Mesenteric fat pad (tissue), 1 donor: ENCODE results near the gene GPR37L1. TPM values are rescaled to one million over a fixed set of nuclear protein-coding genes. Genes with fewer than 3 reads are reported as not detected.
"Not testable (repeated sequence)": the region's sequence is repeated elsewhere in the genome, so short reads cannot be mapped to it uniquely, and the experiment has no call there.

ENCODE experiments used
- DNase-seq: peaks from one replicate; pipeline ENCODE4 v3.0.0-alpha.2; 2020; ENCODE audit warnings: low spot score
- total RNA-seq: library from RNA; stranded (reverse); fragmentation: NEBNext Ultra II Directional; extraction: Animal tissue kit (Norgen Biotek cat#: 25700); gene quantifications from one replicate; pipeline ENCODE4 v1.2.1, GENCODE V29; 2021
- donor health status: DM: yes; HTN: yes; CAD: no.

GPR37L1 gene
- total RNA-seq, 1 donor from 2014 or later, result not detected

DNA sequence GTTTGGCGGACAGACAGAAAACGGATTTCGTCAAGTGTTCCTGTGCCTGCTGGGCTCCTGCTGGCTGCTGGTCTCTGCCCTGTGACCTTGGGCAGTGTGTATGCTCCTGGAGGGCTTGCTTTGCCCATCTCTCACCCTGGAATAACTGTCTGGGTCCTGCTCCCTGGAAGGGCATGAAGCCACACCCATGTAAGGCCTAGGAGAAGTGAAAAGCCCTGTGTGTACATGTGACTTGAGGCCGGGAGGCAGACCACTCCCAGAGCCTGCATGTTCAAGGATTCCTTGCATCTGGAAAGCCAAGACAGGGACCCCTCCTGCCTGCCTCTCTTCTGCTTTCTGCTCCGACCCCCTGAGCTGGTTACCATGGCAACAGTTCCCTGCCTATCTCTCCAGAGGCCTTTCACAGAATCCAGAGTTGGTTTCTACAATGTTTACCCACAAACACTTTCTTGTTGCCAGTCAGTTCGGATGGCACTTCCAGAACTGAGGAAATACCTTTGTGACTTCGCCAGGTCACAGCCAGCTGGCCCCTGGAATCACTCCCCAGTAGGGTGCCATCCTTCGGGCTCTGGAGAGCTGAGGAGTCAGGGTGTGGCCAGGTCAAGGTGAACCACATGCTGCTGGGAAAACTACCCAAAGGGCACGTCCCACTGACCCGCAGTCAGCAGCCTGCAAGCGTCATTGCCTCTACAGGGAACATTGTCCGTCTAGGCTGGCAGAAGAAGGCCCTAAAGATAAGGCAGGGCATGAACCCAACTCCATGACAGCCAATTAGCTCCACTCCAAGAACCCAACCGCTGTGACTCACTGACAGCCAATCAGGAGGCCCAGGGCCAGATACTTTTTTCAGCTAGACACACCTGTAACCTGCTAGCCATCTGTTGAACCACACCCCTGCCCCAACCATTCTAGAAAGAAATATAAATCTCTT is 14.7 kb upstream of the GPR37L1 start:
- DNase-seq, result no peak

DNA sequence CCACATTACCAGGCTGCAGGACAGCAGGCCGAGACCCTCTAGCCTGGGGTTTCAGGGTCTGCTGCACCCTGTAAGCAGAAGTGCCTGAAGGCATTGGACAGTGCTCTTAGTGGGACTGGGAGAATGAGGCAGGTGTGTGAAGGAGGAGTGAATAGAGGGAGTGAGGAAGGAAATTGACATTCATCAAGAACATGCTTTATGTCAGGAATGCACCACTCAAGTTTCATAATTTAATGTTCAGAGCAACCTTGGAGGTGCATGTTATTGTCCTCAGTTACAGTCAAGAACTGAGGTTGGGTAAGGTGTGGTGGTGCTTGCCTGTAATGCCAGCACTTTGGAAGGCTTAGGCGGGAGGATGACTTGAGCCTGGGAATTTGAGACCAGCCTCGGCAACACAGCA is 11.7 kb upstream of the GPR37L1 start:
- DNase-seq, result no peak

DNA sequence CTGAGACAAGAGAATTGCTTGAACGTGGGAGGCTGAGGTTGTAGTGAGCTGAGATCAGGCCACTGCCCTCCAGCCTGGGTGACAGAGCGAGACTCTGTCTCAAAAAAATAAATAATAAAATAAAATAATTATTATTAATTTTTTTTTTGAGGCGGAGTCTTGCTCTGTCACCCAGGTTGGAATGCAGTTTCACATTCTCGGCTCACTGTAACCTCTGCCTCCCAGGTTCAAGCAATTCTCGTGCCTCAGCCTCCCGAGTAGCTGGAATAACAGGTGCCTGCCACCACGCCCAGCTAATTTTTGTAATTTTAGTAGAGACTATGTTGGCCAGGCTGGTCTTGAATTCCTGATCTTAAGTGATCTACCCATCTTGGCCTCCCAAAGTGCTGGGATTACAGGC is 11.1 kb upstream of the GPR37L1 start:
- DNase-seq, result not testable (repeated sequence)

DNA sequence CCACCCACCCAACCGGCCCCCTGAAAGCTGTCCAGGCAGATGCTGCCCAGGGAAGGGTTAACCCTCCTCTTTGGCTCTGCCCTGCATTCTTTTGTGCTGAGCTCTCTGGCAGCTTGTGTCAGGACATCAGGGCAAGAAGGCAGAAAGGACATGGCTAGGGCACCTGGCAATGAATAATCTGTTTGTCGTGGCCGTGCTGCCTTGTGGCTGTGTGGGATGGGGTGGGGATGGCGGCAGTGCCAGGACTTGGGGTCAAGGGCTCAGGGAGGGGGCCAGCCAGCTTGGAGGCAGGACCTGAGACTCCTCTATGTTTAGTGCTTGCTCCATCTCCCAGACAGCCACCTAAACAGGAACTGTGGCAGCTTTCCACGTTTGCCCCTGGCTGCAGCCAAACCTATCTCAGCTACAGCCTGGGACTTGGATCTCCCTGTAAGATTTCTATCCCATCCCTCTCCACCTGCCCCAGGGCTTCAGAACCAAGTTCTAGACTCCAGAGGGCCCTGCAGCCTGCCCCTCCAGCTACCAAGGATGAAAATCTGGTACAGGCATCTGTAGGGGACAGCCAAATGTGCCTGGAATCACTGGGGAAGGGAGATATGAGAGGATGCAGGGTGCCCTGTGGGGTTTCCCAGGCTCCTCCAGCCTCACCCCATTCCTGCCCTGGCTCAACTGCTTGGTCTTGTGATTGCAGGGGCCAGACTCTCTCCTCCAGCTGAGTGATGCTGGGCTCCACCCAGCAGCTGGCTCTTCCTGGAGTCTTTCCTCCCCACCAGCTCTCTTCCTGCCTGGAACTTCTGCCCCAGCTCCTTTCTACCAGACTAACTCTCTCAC is 9.6 kb upstream of the GPR37L1 start:
- DNase-seq, result no peak

DNA sequence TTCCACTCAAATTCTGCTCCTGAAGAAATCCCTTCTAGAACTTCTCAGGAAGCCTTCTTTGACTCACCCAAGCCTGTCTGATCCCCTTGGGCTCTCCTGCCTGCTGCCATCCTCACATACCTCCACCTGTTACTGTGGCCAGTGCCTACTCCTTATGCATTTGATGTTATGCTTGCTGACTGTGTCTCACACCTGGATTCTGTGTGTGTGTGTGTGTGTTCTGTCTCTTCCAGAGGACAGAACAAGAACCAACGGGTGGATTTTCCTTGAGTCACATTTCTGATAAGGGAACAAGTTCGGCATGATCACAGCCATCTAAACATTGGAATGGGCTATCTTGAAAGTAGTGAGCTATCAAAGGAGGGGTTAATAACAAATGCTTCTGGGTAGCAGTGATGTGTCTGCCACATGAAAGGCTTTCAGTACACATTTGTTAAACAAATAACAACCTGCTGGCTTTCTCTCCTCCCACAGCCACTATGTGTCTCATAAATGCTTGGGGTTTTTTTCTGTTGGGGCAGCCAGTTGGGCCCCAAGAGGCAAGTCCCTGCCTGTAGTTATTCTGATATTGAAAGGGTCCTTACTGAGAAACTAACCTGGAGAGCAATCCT is 8.9 kb upstream of the GPR37L1 start:
- no peak for DNase-seq

DNA sequence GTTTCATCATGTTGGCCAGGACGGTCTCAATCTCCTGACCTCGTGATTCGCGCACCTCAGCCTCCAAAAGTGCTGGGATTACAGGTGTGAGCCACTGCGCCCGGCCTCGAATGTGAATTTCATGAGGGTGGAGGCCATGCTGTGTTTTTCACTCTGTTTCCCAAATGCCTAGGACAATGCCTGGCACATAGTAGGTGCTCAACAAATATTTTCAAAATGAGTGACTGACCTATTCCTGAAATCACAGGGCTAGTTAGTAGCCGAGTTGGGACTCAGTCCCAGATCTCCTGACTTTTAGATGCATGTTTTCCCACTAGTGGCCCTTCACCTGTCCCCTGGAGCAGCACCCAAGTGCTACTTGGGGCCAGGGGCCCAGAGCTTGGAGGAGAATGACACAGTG is 6.4 kb upstream of the GPR37L1 start:
- no peak for DNase-seq

DNA sequence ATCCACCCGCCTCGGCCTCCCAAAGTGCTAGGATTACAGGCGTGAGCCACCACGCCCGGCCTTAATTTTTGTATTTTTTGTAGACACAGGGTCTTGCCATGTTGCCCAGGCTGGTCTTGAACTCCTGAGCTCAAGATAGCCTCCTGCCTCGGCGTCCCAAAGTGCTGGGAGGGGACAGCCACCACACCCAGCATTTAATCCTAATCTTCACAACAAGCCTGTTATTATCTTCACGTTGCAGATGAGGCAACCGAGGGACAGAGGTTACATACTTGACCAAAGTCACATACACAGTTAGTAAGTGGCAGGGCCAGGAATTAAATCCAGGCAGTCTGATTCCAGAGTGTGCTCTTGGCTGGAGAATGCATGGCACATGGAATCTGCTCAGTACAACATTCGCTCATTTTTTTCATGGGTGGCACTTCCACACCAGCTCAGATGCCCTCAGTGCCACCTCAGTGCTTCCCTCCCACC is 4.8 kb upstream of the GPR37L1 start:
- DNase-seq, result no peak

DNA sequence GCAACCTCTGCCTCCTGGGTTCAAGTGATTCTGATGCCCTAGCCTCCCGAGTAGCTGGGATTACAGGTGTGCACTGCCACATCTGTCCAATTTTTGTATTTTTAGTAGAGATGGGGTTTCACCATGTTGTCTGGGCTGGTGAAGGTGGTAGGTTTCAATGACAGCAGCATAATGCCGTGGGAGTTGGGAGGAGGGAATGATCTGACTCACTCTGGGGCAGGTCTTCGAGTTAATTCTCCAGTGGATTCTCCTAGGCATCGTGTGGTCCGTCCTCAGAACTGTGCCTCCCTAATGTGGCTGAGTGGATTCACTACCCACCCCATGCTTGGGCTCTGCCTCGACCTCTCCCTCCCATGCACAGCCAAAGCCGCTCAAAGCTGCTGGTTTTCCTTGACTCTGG is 1.7 kb upstream of the GPR37L1 start:
- no peak for DNase-seq

DNA sequence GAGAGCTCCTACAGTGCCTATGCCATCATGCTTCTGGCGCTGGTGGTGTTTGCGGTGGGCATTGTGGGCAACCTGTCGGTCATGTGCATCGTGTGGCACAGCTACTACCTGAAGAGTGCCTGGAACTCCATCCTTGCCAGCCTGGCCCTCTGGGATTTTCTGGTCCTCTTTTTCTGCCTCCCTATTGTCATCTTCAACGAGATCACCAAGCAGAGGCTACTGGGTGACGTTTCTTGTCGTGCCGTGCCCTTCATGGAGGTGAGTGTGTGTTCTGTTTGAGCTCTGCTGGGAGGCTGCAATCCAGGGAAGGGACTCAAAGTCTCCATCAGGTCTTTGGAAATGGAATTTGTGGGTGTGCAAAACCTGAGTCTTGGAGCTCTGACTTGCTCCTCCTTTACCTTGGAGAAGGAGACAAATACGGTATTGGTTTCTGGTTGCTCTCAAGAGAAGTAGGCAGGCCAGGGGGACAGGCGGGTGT is 658 bp downstream of the GPR37L1 start:
- DNase-seq, result no peak

DNA sequence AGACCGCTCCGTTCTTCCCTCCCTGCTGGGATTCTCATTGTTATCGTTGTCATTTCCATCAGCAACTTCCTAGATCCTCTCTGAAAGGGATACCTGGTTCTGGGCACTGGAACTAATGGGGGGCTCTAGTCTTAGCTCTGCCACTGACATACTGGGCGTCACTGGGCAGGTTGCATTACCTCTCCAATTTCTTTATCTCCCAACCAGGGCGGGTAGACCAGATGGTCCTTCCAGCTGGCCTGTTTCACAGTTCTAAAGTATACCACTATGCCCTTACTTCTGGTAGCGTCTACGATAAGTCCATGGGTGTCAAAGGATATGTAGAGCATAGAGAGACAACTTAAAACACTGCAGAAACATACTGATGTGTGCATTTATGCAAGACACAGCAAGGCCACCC is 1.4 kb downstream of the GPR37L1 start:
- DNase-seq, result no peak

DNA sequence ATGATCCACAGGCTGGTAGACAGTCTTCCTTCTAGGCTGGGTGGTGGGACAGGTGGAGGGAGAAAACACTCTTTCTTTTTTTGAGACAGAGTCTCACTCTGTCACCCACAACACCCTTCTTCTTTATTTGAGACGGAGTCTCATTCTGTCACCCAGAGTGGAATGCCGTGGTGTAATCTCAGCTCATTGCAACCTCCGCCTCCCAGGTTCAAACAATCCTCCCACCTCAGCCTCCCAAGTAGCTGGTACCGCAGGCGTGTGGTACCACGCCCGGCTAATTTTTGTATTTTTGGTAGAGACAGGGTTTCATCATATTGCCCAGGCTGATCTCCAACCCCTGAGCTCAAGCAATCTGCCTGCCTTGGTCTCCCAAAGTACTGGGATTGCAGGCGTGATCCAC is 2.9 kb downstream of the GPR37L1 start:
- no peak for DNase-seq

DNA sequence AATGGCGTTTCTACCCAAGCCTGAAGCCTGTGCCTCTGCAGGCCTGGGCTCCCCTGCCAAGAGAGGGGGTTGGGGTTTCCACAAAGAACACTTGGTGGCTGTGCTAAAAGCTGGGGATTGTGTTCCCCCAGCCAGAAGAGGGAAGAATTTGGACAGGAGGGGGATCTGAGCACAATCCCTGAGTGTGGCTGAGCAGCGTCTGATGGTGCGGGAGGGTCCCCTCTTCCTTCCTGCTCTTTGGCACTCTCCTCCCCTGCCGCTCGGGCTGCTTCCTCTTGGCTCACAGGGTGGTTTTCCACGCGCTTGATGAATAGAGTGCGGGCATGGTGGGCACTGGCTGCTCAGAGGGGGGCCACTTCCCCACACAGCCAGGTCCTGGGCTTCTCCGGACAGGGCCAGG is 3.7 kb downstream of the GPR37L1 start:
- no peak for DNase-seq

DNA sequence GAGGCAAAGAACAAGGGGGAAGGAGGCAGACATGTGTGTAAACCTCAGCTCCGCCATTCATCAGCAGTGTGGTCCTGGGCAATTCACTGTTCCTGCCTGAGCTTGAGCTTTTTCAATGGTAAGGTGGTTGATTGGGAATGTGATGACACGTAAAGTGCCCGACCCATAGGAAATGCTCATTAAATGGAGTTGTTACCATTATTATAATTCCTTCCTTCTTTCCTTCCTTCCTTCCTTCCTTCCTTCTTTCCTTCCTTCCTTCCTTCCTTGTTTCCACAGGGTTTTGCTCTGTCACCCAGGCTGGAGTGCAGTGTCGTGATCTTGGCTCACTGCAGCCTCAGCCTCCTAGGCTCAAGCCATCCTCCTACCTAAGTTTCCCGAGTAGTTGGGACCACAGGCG is 4.3 kb downstream of the GPR37L1 start:
- no peak for DNase-seq

DNA sequence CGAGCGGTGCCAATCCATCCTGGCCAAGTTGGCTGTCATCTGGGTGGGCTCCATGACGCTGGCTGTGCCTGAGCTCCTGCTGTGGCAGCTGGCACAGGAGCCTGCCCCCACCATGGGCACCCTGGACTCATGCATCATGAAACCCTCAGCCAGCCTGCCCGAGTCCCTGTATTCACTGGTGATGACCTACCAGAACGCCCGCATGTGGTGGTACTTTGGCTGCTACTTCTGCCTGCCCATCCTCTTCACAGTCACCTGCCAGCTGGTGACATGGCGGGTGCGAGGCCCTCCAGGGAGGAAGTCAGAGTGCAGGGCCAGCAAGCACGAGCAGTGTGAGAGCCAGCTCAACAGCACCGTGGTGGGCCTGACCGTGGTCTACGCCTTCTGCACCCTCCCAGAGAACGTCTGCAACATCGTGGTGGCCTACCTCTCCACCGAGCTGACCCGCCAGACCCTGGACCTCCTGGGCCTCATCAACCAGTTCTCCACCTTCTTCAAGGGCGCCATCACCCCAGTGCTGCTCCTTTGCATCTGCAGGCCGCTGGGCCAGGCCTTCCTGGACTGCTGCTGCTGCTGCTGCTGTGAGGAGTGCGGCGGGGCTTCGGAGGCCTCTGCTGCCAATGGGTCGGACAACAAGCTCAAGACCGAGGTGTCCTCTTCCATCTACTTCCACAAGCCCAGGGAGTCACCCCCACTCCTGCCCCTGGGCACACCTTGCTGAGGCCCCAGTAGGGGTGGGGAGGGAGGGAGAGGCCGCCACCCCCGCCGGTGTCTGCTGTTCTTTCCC is 5.3 kb downstream of the GPR37L1 start:
- no peak for DNase-seq

DNA sequence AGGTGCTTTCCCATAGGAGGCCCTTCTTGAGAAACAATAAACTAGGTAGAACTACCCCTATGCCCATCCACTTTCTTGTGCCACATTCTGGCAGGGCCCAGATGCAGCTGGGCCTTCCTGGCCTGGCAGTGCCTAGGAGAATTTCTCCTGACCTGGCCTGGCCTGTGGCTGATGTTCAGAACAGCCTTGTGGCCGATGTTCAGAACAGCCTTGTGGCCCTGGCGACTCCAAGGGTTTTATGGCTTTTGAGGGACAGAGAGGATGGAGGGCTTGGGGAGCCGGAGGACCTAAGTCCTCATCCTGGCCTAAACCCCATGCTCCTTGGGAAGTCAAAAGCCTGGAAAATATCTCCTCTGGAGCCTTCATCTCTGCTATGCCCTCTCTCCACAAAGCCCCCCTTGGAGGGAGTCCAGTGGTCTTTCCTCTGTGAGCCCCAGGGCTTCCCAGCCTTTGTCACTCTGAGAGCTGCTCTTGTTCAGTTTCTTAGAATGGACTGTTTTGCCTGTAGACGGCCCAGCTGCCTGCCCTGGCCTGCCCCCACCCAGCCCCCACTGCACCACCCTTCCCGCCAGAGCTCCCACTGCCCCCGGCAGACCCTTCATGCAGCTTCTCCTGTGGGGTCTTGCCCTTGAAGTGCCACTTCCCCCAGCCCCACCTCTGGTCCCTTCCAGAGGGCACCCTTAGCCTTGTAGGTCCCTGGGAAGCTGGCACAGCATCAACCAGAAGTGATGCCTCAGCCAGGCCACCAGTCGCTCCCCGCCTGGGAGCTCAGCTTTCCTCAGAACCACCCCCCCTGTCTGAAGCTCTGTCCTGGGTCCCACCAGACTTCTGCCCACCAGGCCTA is 7.0 kb downstream of the GPR37L1 start:
- no peak for DNase-seq

DNA sequence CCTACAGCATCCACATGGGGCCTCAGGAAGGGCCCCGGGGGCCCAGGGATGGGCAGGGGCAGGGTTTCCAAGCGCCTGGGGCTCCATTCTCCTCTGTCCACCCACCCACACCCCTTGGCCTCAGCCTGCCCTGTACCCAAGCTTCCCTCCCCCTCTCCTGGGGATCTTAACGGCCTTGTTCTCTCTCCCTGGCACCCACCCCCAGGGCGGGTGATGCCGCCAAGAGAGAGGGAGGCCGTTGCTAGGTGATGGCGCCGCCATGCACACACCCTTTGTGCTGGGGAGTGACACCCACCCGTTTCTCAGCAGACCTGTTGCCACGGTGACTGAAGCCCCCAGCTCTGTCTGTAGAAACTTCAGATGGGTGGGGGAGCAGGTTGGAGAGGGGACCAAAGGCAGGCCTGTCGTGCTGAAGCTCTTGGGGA is 7.6 kb downstream of the GPR37L1 start:
- no peak for DNase-seq

DNA sequence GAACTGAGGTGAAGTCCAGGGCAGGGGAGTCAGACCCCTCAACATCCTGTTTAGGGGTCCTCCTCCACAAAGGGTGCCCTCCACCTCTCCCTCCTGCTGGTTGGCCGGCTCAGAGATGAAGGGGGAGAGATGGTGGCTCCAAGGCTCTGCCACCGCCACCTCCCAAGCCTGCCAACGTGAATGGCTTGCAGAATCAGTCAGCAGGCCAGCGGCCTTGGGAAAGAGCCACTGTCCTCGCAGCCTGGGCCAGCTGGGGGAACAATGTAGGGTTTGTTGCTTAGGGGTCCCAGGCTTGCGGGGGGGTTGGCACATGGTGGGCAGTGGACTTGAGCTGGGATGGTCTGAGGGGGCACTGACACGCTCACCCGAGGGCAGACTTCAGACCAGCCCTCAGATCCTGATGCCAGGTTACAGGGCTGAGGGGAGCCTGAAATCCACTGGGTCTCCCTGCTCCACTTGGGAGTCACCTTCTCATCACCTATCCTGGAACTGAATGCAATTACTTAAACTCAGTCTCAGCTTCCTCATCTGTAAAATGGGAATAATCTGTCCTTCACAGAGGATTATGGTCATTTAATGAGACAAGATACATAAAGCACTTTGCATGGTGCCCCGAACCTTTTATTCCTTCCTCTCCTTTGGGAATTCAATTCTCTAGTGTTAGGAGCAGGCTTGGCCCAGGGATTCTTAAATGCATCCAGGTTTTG is 8.3 kb downstream of the GPR37L1 start:
- DNase-seq, result no peak

DNA sequence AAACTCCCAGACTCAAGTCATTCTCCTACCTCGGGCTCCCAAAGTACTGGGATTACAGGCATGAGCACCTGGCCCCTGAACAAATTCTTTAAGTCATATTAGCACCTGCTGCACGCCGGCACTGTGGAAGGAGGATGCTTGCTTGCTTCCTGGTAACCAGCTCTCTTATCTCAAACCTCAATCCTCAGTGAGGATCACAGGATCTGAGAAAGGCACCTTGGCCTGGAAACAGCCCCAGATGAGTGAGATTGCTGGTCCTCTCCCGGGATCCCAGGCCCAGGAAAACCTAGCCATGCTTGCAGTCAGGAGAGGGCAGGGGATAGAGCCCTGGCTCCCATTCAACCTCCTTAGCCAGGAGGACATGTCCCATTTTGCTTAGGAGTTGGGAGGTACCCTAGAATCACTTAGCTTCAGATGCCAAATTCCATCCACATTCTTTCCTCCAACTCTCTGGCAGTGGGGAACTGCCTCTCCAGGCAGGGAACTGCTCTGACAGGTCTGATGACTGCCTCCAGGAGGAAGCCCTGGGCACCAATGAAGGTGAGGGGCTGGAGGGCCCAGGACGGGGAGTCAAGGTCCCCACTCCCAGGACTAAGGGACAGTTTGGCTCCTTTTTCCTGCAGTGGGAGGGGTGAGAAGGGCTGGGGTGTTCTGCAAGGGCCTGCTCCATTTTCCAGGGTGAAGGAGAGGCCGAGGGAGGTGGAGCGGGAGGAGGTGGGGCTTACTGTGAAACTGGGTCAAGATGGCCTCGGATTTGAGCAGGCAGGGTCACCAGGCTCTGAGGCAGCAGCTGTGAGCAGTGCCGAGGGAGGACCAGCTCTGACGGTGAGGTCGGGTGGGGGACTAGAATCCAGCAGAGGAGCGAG is 9.5 kb downstream of the GPR37L1 start:
- DNase-seq, result no peak
